GM19438 (cell line): ENCODE measurements around the gene AGRN.
"Not testable (repeated sequence)": the region's sequence is repeated elsewhere in the genome, so short reads cannot be mapped to it uniquely, and the experiment has no call there.

Experiments
- ATAC-seq: cut with Tn5 transposase; IDR thresholded peaks from one replicate; pipeline ENCODE4 v1.9.1; 2021; ENCODE audit warnings: low read depth; ENCODE audit not compliant: unreplicated experiment

The AGRN gene

DNA sequence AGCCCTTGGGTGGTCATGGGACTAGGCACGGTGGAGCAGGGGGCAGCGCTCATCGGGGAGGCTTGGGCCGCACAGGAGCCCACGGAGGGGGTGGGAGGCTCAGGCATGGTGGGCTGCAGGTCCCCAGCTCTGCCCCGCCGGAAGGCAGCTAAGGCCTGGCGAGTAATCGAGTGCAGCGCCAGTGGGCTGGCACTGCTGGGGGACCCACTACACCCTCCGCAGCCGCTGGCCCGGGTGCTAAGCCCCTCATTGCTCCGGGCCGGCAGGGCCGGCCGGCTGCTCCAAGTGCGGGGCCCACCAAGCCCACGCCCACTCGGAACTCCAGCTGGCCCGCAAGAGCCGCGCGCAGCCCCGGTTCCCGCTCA lies 1.6 kb upstream of the AGRN start:
- ATAC-seq = not testable (repeated sequence)

DNA sequence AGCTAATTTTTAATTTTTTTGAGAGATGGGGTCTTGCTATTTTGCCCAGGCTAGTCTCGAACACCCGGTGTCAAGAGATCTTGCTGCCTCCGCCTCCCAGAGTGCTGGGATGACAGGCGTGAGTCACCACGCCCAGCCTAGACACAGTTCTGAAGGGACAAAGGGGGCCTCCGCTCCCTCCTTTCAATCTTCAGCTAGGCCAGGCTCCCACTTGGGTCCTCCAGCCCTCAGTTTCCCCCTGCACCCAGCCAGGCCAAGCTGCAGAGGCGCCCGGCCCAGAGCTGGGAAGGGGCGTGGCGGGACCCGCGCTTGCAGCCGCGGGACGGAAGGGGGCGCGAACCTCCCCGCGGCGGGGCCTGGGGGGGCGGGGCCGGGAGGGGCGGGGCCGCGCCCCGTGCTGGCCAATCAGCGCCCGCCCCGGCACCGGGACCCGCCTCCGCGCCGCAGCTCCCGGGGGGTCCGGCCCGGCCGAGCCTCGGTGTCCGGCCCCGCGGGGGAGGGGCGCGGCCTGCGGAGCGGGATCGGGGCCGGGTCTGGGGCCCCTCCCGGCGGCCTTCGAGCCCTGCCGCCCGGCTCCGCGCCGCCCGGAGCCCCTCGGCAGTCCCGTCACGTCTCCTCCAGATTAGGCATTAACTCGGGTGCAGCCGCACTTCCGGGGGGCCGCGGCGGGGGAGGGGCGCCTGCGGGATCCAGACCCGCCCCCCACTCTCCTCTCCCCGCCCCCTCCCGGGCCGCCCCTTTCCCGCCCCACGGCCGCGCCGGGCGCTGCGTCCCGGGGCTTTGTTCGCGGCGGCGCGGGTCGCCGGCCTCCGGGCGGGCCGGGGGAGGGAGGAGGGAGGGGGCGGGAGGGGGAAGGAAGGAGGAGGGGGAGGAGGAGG lies 559 bp upstream of the AGRN start:
- ATAC-seq = peak; percentile 59

- peak; percentile 6 for ATAC-seq
Observed at GRCh38 chr1:1020415-1021009, 592 bp downstream of the AGRN start.

DNA sequence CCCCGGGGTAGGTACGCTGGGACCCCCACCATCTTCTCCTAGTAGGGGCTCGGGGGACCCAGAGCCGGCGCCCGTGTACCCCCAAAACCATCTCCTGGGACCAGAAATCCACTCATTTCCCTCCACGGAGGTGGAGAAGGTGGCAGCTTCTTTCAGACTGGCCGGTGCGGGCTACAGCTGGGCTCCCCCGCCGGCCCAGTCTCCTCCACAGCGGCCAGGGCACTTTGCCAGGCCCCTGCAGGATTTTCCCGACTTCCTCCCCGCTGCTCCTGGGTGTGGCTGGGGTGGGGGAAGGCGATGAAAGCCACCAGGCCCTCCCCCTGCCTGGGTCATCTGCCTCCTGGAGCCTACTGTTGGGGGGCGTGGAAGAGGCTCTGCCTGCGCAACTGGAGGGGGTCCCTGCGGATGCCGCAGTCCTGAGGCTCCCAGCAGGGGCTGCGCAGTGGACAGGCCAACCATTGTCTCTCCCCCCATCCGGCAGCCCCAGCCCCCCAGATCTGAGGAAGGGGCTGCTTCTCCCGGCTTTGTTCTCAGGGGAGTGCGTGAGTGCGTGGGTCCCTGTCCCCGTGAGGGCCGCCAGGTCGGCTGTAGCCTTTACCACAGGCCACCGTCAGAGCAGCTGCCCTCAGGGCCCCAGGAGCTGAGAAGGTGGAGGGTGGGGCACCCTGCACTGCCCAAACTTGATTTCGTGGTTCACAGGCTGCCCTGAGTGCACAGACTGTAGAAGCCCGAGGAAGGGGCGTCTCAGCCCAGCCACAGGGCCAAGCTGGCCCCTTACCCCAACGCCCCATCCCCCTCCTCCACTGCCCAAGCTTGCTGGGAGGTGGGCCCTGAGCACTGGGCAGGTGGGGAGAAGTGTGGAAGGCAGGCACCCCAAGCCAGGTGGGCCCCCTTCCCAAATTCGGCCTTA lies 1.3 kb downstream of the AGRN start:
- ATAC-seq = no peak

DNA sequence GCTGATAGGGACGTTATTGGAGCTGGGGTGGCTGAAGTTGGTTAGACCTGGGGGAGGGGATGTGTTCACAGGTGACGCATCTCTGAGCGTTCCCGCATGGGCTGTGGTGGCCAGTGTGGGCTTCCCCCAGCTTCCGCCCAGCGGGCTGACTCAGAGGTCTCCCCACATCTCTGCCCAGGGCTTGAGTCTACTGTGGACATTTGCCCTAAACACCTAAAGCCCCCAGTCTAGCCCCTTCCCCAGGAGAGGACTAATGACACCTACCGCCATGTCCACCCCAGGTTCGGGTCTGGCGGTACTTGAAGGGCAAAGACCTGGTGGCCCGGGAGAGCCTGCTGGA lies 2.0 kb downstream of the AGRN start:
- no peak for ATAC-seq

GRCh38 chr1:1022302-1023009 lies 2.5 kb downstream of the AGRN start:
- no peak for ATAC-seq

GRCh38 chr1:1023700-1024099 lies 3.8 kb downstream of the AGRN start:
- ATAC-seq = no peak

DNA sequence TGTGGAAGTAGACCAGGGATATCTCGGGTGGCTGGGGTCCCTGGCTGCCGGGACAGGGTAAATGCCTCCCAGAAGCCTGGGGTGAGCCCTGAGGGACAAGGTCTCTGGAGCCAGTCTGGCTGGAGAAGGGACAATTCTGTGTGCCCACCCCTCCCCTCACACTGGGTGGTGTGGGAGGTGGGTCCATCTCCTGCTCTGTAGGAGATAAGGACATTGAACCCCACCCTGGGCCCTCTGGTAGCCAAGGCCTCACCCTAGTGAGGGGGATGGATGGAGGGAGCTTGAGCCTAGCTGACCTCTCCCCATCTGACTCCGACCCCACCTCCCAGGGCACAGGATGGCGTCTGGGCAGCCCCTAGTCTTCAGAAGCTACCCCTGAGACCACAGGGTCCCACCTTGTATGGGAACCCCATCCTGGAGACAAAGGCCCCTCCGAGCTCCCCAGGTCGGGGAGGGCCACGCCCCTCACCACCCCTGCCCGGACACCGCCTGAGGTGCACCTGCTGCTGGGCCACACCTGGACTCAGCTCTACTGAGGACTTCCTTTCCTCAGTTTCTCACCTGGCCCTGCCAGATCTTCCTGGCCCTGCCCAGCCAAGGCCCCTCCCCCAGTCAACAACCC lies 4.3 kb downstream of the AGRN start:
- no peak for ATAC-seq

GRCh38 chr1:1024771-1025699 lies 5.1 kb downstream of the AGRN start:
- no peak for ATAC-seq

GRCh38 chr1:1025730-1026129 lies 5.8 kb downstream of the AGRN start:
- ATAC-seq = no peak

DNA sequence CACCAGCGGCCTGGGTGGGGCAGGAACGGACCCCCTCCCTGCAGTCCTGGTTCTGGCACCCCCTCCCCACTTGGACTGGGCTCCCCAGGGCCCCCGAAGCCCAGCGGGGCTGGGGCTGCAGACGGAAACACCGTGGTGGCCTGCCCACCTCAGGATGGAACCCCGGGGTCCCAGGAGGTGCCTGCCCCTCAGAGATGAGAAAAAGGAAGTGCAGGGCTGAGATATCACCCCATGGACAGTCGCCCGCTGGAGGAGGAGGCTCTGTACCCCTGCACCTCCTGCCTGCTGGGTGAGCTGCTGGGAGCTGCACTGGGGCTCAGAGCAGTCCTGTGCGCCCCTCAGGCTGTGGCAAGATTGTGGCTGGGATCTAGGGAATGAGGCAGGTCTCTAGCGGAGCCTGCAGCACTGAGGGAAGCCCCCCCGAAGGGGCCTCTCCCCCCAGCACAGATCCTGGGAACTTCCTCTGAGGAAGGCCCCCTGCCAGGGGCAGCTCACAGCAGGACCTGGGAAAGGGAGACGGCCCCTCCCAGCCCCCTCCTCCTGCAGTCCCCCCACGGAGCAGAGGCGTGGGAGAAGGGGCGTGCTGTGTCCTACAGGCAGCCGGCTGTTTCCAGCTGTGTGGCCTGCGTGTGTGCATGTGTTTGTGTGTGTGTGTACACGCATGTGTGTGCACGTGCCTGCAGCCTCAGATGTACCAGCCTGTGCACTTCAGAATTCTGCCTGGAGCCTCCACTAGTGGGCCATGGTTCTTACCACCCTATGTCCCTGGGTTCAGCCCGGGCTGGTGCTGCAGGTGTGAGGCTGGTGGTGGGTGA lies 6.9 kb downstream of the AGRN start:
- ATAC-seq = no peak

DNA sequence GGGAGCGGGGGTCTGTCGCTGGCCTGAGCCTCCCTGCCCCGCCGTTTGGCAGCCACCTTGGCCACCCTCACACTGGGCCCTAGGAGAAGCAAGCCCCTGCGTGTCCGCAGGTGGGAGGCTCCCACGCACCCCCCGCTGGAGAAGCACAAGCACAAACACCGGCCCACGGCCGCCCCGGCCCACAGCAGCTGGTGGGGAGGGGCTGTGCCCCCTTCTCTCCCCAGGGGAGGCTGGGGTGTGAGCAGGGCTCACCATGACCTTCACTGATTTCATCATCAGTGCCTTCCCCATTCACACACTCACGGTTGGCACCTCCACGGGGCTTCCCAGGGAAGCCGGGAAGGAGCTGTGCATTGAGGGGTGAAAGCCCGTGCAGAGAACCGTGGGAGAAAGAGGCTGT lies 7.9 kb downstream of the AGRN start:
- ATAC-seq = no peak

- ATAC-seq = not testable (repeated sequence)
Observed at GRCh38 chr1:1030867-1031658, 11.1 kb downstream of the AGRN start.

DNA sequence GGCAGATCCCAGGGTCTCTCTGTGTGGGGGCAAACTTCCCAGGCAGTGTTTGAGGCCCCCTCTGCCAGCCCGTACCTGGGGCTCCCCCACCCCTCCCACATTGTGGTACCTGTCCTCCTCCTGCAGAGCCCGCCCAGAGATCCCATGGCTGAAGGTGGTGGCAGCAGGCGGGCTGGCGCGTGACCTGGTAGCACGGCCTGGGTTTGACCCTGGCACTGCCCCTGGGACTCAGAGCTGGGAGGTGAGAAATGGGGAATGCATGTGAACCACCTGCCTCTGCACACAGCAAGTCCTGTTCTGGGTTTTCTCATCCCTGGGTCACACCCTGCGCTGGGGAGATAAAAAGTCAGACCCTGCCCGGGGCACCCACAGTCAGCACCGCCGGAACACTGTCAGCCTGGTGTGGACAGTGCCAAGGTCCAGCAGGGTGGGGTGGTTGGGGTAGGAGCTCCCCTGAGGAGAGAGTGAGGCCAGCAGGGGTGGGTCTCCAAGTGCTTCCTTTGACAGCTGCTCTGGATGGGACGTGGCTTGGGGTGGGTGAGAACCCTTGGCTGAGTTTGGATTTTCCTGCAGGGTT lies 11.8 kb downstream of the AGRN start:
- ATAC-seq = no peak

GRCh38 chr1:1032424-1032823 lies 12.5 kb downstream of the AGRN start:
- peak; percentile 6 for ATAC-seq

- ATAC-seq = peak; percentile 84
Observed at GRCh38 chr1:1033009-1033587, 13.2 kb downstream of the AGRN start.
